ENCODE data around the gene SOWAHB.
A peak's percentile ranks its signal among the peaks of the same experiment; 100 is the strongest.

SOWAHB gene

GRCh38 chr4:76897536-76898384 lies at the start of gene SOWAHB:
Gene SOWAHB (minus strand): TSS chr4:76898144. CDS start chr4:76897849, 295 bp downstream.
- CTCF ChIA-PET, result interaction anchor here (0.7 kb wide), 1 partner anchor 17 kb away, joined by 3 read pairs; no protein-coding TSS in a partner anchor
- POLR2A ChIA-PET, result interaction anchor here (0.6 to 1.8 kb wide), 7 partner anchors 10 to 209 kb away, joined by 3 to 8 read pairs (median 5); partner anchors contain the start of gene SEPTIN11
- no peaks in the 10 kb centered on the region; the same call in 1 of the 2 replicates for H3K4me1 ChIP-seq (ENCODE audit: control insufficient read depth, insufficient read depth, low read length)

GRCh38 chr4:76947369-76947768 lies 49.4 kb upstream of the SOWAHB start:
- CTCF ChIA-PET, result interaction anchor here (0.6 kb wide), 2 partner anchors 38 to 46 kb away, joined by 3 to 4 read pairs; no protein-coding TSS in a partner anchor
- Histone ChIP-seq H3K9me3 (ENCODE audit: control insufficient read depth, insufficient read depth, low read depth, low read length) (no peaks in the 10 kb centered on the region), H3K4me3 (ENCODE audit: low read depth, low read length) (no peak overlapping the region), H3K27ac (ENCODE audit: extremely low read depth, low read depth, low read length) (no peak overlapping the region), H3K4me1 (ENCODE audit: control insufficient read depth, insufficient read depth, low read length) (no peaks in the 10 kb centered on the region), H3K36me3 (ENCODE audit: control insufficient read depth in 2 of 2, insufficient read depth in 1 of 2, low read length in 2 of 2) (no peaks in the 10 kb centered on the region; a peak in 1 of 3 replicates)
- POLR2A ChIA-PET, result no interaction called here
- TF ChIP-seq ZNF350 (tag by site-specific recombination; IDR thresholded peaks at IDR 0.05) (no peak), ZNF335 (tag by site-specific recombination; conservative IDR thresholded peaks at IDR 0.05) (no peak), ZFP37 (tag by site-specific recombination; IDR thresholded peaks at IDR 0.05) (no peak), HOXA7 (CRISPR knock-in tag; IDR thresholded peaks at IDR 0.05; ENCODE audit: borderline replicate concordance) (no peak), ZNF707 (tag by site-specific recombination; IDR thresholded peaks at IDR 0.05) (no peak), BCL6B (tag by site-specific recombination; IDR thresholded peaks at IDR 0.05) (no peak), ZNF24 (tag by site-specific recombination; IDR thresholded peaks at IDR 0.05) (no peak), FEZF1 (tag by site-specific recombination; IDR thresholded peaks at IDR 0.05) (no peak), ZNF10 (tag by site-specific recombination; IDR thresholded peaks at IDR 0.05) (no peak), ZNF18 (tag by site-specific recombination; IDR thresholded peaks at IDR 0.05) (no peak), YY1 (tag by site-specific recombination; IDR thresholded peaks at IDR 0.05) (no peak), ZBTB26 (tag by site-specific recombination; optimal IDR thresholded peaks at IDR 0.05) (no peak), ZNF792 (tag by site-specific recombination; IDR thresholded peaks at IDR 0.05) (no peak)

More at GRCh38 chr4:76897536-76898384, at the start of gene SOWAHB:
- peak within 1 kb of the TSS; percentile 37 for H3K4me3 ChIP-seq (ENCODE audit: low read depth, low read length)
- TF ChIP-seq ZBTB20 (tag by site-specific recombination; IDR thresholded peaks at IDR 0.05), result peak; percentile 69
- TF ChIP-seq GLIS2 (tag by site-specific recombination; IDR thresholded peaks at IDR 0.05), result peak; percentile 85
- TF ChIP-seq REPIN1 (tag by site-specific recombination; IDR thresholded peaks at IDR 0.05; ENCODE audit: low read depth), result no peak
- no peak for TF ChIP-seq RBAK (tag by site-specific recombination; IDR thresholded peaks at IDR 0.05)
- no peak for TF ChIP-seq ZBTB17 (tag by site-specific recombination; IDR thresholded peaks at IDR 0.05)
- TF ChIP-seq PRDM1 (tag by site-specific recombination; IDR thresholded peaks at IDR 0.05), result peak; percentile 58; the same call in 1 of the 2 replicates
- TF ChIP-seq ZBTB26 (tag by site-specific recombination; optimal IDR thresholded peaks at IDR 0.05), result peak; percentile 63
- peak; percentile 45; the same call in 1 of the 2 replicates for TF ChIP-seq ZXDB (tag by site-specific recombination; IDR thresholded peaks at IDR 0.05)
- peak; percentile 65 for TF ChIP-seq ZIC2 (tag by site-specific recombination; IDR thresholded peaks at IDR 0.05)
- TF ChIP-seq ZBTB8A (tag by site-specific recombination; IDR thresholded peaks at IDR 0.05), result peak; percentile 40; the same call in 1 of the 2 replicates
- TF ChIP-seq KLF8 (tag by site-specific recombination; IDR thresholded peaks at IDR 0.05), result 0 out of 2 replicates have a peak, but pooled peaks have one; percentile 48
- 0 out of 2 replicates have a peak, but pooled peaks have one; percentile 8 for TF ChIP-seq KLF1 (tag by site-specific recombination; IDR thresholded peaks at IDR 0.05)
- TF ChIP-seq KLF10 (tag by site-specific recombination; IDR thresholded peaks at IDR 0.05), result no peak
- peak; percentile 73 for TF ChIP-seq GLIS1 (tag by site-specific recombination; IDR thresholded peaks at IDR 0.05)
- TF ChIP-seq PATZ1 (tag by site-specific recombination; IDR thresholded peaks at IDR 0.05), result peak; percentile 53
- peak; percentile 44; the same call in 1 of the 2 replicates for TF ChIP-seq ZNF423 (tag by site-specific recombination; IDR thresholded peaks at IDR 0.05)
- TF ChIP-seq ZNF747 (tag by site-specific recombination; IDR thresholded peaks at IDR 0.05), result no peak
- peak; percentile 70 for TF ChIP-seq ZNF335 (tag by site-specific recombination; conservative IDR thresholded peaks at IDR 0.05)
- TF ChIP-seq ZFHX2 (tag by site-specific recombination; conservative IDR thresholded peaks at IDR 0.05), result peak; percentile 15; the same call in 1 of the 2 replicates
- TF ChIP-seq SP2 (tag by site-specific recombination; IDR thresholded peaks at IDR 0.05), result peak; percentile 61
- no peak for TF ChIP-seq ZNF146 (tag by site-specific recombination; IDR thresholded peaks at IDR 0.05)
- TF ChIP-seq ZNF785 (tag by site-specific recombination; IDR thresholded peaks at IDR 0.05), result no peak
- peak; percentile 59 for TF ChIP-seq SP3 (tag by site-specific recombination; IDR thresholded peaks at IDR 0.05)
- H3K27ac ChIP-seq (ENCODE audit: extremely low read depth, low read depth, low read length), result peak within 1 kb of the TSS; percentile 64; the same call in 1 of the 2 replicates
- H3K9me3 ChIP-seq (ENCODE audit: control insufficient read depth, insufficient read depth, low read depth, low read length), result no peaks in the 10 kb centered on the region
- no peaks in the 10 kb centered on the region for H3K36me3 ChIP-seq (ENCODE audit: control insufficient read depth in 2 of 2, insufficient read depth in 1 of 2, low read length in 2 of 2)

Data from HEK293 (cell line).